Measurements from ENCODE around the gene C14orf132.

DNA sequence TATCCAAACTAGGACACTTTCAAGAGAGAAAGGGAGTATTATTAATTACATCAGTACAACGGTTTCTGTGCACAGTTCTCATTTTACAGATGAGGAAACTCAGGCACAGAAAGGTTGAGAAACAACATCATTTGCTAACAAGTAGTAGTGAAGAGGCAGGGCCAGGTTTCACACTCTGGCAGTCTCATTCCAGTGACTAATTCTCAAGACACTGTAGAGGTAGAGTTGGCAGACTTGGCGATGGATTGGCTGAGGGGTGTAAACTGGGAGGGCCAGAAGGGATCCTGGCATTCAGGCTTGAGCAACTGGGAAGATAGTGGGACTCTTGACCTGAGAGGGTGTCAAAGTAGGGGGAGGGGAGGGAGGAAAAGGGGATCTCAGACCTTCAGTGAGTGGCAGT lies 91.7 kb downstream of the C14orf132 start:
- TF ChIP-seq, protein P1, sequence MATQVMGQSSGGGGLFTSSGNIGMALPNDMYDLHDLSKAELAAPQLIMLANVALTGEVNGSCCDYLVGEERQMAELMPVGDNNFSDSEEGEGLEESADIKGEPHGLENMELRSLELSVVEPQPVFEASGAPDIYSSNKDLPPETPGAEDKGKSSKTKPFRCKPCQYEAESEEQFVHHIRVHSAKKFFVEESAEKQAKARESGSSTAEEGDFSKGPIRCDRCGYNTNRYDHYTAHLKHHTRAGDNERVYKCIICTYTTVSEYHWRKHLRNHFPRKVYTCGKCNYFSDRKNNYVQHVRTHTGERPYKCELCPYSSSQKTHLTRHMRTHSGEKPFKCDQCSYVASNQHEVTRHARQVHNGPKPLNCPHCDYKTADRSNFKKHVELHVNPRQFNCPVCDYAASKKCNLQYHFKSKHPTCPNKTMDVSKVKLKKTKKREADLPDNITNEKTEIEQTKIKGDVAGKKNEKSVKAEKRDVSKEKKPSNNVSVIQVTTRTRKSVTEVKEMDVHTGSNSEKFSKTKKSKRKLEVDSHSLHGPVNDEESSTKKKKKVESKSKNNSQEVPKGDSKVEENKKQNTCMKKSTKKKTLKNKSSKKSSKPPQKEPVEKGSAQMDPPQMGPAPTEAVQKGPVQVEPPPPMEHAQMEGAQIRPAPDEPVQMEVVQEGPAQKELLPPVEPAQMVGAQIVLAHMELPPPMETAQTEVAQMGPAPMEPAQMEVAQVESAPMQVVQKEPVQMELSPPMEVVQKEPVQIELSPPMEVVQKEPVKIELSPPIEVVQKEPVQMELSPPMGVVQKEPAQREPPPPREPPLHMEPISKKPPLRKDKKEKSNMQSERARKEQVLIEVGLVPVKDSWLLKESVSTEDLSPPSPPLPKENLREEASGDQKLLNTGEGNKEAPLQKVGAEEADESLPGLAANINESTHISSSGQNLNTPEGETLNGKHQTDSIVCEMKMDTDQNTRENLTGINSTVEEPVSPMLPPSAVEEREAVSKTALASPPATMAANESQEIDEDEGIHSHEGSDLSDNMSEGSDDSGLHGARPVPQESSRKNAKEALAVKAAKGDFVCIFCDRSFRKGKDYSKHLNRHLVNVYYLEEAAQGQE (IDR thresholded peaks at IDR 0.05; ENCODE audit: insufficient read depth in 1 of 2, low read depth in 2 of 2, low read length in 2 of 2): no peak
- TF ChIP-seq POLR2AphosphoS5 (IDR thresholded peaks at IDR 0.05; ENCODE audit: low read depth, low read length) (no peak), TAF1 (IDR thresholded peaks at IDR 0.05; ENCODE audit: borderline replicate concordance, insufficient read depth, low read length) (no peak)
